Activated T-helper 2 cell treated with anti-CD3 and anti-CD28 coated beads, Interferon-gamma antibody, Interleukin-2, Interleukin-4, amounts not matched to agents 10 μg/mL and 5 μg/mL and 100 μg/mL, durations not matched to agents 14 hours and 24 hours and 36 hours (primary cell): ENCODE data around the gene SNX30. TPM values are rescaled to one million over a fixed set of nuclear protein-coding genes. Genes with fewer than 3 reads are reported as not detected.

Experiments used
- DNase-seq: peaks from one replicate; pipeline ENCODE4 v3.0.0; 2021; ENCODE audit warnings: low spot score
- H3K27ac Mint-ChIP-seq: one replicate; pipeline ENCODE4 v1.8.0; 2021; ENCODE audit warnings: mixed read lengths
- H3K27me3 Mint-ChIP-seq: one replicate; pipeline ENCODE4 v1.8.0; 2021; ENCODE audit warnings: low read depth, mixed read lengths
- H3K36me3 Mint-ChIP-seq: one replicate; pipeline ENCODE4 v1.8.0; 2021; ENCODE audit warnings: low read depth, mixed read lengths
- H3K4me1 Mint-ChIP-seq: one replicate; pipeline ENCODE4 v1.8.0; 2021; ENCODE audit warnings: low read depth, mixed read lengths
- H3K4me3 Mint-ChIP-seq: one replicate; pipeline ENCODE4 v1.8.0; 2021; ENCODE audit warnings: low read depth, mild to moderate bottlenecking, moderate library complexity, mixed read lengths
- H3K9me3 Mint-ChIP-seq: one replicate; pipeline ENCODE4 v1.8.0; 2021; ENCODE audit warnings: mixed read lengths
- intact Hi-C: fragments of 100-400 bp; cut with micrococcal nuclease; formaldehyde crosslinking; loops from one replicate; pipeline ENCODE4 v1.15.1; 2023
- total RNA-seq: library from RNA; stranded (reverse); gene quantifications from 2 replicates; pipeline ENCODE4 v1.2.3, GENCODE V29; 2022

Gene SNX30
- total RNA-seq, 1 donor from 2014 or later = 2.4 TPM

DNA sequence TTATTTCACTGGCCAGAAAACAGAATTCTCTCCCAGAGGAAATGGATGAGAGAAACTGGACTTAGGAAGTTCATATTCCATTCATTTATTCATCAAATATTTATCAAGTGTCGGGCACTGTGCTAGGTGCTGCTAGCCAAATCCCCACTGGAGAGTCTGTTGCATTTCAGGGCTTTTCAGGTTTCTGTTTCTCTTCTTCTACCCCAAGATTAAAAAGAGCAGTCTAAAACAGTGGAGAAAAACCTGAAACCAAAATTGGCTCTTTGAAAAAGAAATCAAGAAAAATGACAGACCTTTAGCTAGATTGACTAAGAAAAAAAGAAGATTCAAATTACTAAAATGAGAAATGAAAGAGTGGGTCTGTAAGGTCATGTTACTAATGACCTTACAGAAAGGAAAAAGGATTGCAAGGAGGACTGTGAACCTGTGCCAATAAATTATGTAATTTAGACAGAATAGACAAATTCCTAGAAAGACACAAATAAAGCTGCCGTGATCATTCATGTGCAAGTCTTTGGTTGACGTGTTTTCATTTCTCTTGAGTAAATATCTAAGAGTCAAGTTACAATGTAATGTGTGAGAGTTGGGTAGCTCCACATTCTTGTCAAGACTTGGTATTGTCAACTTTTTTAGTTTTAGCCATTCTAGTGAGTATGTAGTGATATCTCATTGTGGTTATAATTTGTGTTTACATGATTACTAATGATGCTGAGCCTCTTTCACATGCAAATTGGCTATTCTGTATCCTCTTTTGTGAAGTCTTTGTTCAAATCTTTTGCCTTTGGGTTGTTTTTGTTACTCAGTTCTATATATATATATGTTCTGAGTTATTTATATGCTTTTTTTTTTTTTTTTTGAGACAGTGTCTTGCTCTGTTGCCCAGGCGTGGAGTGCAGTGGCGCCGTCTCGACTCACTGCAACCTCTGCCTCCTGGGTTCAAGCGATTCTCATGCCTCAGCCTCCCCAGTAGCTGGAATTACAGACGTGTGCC is 23.7 kb downstream of the SNX30 start:
- Mint-ChIP-seq H3K4me1 (peaks cover 27% of the 10 kb centered on the region), H3K27me3 (peaks cover 24% of the 10 kb centered on the region), H3K36me3 (no peaks in the 10 kb centered on the region), H3K4me3 (no peak overlapping the region), H3K9me3 (no peaks in the 10 kb centered on the region), H3K27ac (no peak overlapping the region)
- intact Hi-C loops = no loop called here
- DNase-seq = no peak

DNA sequence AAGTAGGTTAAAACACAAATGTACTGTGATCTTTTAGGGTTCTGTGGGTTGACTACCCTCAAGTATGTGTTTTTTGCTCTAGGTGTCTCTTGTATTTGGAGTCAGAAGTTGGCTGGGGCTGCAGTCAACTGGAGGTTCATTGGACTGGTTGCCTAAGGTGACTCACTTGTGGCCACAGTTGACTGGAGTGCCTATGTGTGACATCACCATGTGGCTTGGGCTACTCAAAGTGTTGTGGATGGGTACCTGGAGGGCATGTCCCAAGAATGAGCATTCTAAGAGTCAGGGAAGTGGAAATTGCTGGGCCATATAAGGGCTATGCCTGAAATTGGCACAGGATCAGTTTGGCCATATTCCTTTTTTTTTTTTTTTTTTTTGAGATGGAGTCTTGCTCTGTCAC is 27.4 kb downstream of the SNX30 start:
- H3K27me3 Mint-ChIP-seq = peaks cover 23% of the 10 kb centered on the region
- no peak for DNase-seq
- H3K27ac Mint-ChIP-seq = no peak overlapping the region
- no peaks in the 10 kb centered on the region for H3K9me3 Mint-ChIP-seq
- intact Hi-C loops = no loop called here
- H3K4me1 Mint-ChIP-seq = peaks cover 16% of the 10 kb centered on the region
- no peak overlapping the region for H3K4me3 Mint-ChIP-seq
- no peaks in the 10 kb centered on the region for H3K36me3 Mint-ChIP-seq

DNA sequence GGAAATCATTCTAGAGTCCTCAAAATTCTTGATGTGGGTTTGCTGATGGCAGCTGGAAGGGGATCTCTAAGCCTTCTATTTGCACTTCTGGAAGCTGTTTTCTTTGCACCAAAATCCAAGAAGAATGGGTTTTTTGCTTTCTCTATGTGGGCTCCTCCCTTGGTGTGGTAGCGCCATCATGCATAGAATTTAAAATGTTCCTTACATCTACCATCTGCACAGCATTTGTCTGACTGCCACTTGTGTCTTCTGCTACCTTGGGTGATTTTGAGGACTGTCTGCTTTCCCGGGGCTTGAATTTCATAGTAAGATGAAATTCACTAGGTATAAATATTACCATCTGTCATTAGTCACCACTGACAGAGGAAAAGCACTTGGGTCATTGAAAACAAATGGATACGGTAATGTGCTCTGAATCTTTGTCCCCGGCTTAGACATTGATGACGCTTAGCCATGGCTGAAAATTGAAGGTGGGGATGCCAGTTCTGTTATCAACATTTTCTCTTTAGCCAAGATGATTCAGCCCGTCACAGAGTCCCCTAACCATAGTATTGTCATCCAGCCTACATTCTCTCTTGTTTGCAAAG is 30.0 kb downstream of the SNX30 start:
- no peak overlapping the region for H3K27ac Mint-ChIP-seq
- no peaks in the 10 kb centered on the region for H3K9me3 Mint-ChIP-seq
- DNase-seq = no peak
- no peaks in the 10 kb centered on the region for H3K36me3 Mint-ChIP-seq
- no peak overlapping the region for H3K4me3 Mint-ChIP-seq
- H3K27me3 Mint-ChIP-seq = peaks cover 17% of the 10 kb centered on the region
- H3K4me1 Mint-ChIP-seq = peaks cover 9% of the 10 kb centered on the region
- intact Hi-C loops = no loop called here

DNA sequence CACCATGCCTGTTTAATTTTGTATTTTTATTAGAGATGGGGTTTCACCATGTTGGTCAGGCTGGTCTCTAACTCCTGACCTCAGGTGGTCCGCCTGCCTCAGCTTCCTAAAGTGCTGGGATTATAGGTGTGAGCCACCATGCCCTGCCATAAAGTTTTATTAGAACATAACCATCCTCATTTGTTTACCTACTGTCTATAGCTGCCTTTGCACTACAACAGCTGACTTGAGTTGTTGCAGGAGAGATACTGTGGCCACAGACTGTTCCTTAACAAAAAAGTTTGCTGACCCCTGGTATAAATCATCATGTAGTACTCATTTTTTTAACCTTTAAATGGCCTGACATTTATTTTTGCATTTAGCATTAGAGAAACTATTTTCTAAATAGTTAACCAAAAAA is 31.7 kb downstream of the SNX30 start:
- intact Hi-C loops = no loop called here
- peaks cover 15% of the 10 kb centered on the region for H3K4me1 Mint-ChIP-seq

DNA sequence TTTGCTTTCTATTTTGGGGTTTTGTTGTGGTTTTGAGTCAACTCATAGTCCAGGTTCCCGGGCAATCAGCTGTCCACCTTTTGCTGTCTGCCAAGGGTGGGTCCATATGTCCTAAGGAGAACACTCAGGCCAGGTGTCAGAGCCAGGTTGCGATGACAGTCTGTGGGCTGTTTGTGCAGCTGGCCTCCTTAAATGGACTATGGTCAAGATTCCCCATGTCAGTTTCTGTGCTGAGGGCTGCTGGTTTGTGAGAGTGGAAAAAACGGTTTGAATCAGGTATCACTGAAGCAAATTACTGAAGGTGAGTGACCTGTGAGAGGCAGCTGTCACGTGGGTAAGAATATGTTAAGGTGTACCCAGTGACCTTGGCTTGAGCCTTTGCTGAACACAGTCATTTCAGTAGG is 33.0 kb downstream of the SNX30 start:
- Mint-ChIP-seq H3K36me3 (no peaks in the 10 kb centered on the region), H3K4me3 (no peak overlapping the region), H3K27me3 (peaks cover 9% of the 10 kb centered on the region), H3K27ac (no peak overlapping the region), H3K4me1 (peaks cover 12% of the 10 kb centered on the region), H3K9me3 (no peaks in the 10 kb centered on the region)
- no peak for DNase-seq
- intact Hi-C loops = no loop called here

More for the DNA sequence above, 31.7 kb downstream of the SNX30 start:
- Mint-ChIP-seq H3K4me3 (no peak overlapping the region), H3K36me3 (no peaks in the 10 kb centered on the region), H3K27ac (no peak overlapping the region), H3K27me3 (peaks cover 9% of the 10 kb centered on the region), H3K9me3 (no peaks in the 10 kb centered on the region)
- DNase-seq = no peak

DNA sequence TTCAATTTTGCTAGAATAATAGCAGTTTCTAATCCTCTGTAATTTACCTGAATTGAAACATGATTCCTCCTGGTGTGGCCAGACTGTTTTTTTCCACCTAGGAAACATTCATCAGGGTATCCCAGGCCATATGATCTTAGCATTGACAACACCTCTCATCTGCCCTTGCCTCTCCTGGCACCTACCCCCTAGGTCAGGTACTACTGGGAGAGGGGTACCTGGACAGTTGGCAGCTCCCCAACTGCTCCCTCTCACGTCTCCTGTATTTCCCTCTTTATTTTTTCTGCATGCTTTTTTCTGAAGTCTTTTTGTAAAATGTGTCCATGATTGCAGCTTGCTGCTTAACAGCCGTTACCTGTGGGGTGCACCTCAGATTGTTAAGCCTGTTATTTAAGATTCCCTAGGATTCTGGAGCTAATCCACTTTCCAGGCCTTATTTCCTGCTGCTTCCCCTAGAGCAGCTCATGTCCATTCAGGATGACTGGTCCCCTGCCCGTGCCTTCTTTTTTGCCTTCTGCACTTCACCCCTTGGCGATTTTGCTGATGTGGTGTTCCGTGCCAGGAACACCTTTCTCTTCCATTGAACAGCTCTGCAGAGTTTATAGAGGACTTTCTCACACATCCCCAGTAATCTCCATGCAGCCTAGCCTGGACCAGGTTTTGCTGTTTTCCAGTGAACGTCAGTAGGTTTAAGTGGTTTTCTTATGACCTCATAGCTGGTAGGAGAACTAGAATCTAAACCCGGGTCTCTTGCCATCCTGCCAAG is 33.6 kb downstream of the SNX30 start:
- no peaks in the 10 kb centered on the region for H3K36me3 Mint-ChIP-seq
- H3K4me3 Mint-ChIP-seq = no peak overlapping the region
- no peak for DNase-seq
- H3K27ac Mint-ChIP-seq = no peak overlapping the region
- peaks cover 9% of the 10 kb centered on the region for H3K27me3 Mint-ChIP-seq
- H3K4me1 Mint-ChIP-seq = peaks cover 12% of the 10 kb centered on the region
- H3K9me3 Mint-ChIP-seq = no peaks in the 10 kb centered on the region
- intact Hi-C loops = no loop called here

DNA sequence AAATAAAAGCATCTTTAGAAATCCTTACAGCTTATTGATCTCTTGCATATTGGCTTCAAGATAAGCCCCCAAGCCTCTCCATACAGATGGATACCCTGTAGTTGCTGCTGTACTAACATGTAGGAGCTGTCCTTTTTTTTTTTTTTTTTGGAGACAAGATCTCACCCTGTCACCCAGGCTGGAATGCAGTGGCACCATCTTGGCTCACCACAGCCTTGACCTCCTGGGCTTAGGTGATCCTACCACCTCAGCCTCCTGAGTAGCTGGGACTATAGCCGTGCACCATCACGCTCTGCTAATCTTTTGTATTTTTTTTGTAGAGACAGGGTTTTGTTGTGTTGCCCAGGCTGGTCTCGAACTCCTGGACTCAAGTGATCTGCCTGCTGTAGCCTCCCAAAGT is 35.4 kb downstream of the SNX30 start:
- intact Hi-C loops = no loop called here
- peaks cover 6% of the 10 kb centered on the region for H3K4me1 Mint-ChIP-seq
- no peak overlapping the region for H3K4me3 Mint-ChIP-seq

DNA sequence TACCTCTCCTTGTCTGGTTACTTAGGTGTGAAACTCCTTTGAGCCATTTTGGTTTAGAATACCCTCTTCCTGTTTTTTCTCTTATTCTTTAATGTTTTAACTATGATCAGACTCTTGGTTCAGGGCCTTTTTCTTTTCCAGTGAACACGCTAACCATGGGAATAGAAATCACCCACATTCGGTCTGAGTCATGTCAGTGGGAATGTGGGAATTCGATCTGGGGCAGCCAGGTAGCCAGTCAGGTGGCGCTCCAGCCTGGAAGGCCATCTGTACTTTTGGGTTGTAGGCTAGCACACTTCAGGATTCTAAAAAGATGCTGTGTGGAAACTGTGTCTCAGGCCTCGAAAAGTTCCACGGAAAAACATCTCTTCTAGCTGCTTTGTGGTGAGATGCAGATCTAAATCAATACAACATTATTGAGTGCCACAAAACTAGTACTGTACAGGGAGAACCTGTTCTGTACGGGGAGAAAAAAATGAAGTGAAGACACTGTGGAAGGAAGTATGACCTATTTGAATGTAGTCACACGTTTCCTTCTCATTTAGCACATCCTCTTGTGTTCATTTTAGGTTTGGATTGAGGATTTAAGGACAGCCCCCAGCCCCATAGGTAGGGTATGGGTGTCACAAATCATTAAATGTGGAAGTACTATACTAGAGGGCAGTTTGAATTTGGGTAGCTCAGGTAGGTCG is 36.4 kb downstream of the SNX30 start:
- peaks cover 6% of the 10 kb centered on the region for H3K4me1 Mint-ChIP-seq
- H3K36me3 Mint-ChIP-seq = no peaks in the 10 kb centered on the region
- peaks cover 2% of the 10 kb centered on the region for H3K27me3 Mint-ChIP-seq
- no peak for DNase-seq
- no peak overlapping the region for H3K27ac Mint-ChIP-seq
- intact Hi-C loops = no loop called here
- no peak overlapping the region for H3K4me3 Mint-ChIP-seq
- H3K9me3 Mint-ChIP-seq = no peaks in the 10 kb centered on the region

More for the DNA sequence above, 35.4 kb downstream of the SNX30 start:
- H3K9me3 Mint-ChIP-seq = no peaks in the 10 kb centered on the region
- no peak overlapping the region for H3K27ac Mint-ChIP-seq
- H3K36me3 Mint-ChIP-seq = no peaks in the 10 kb centered on the region
- no peak for DNase-seq
- peaks cover 2% of the 10 kb centered on the region for H3K27me3 Mint-ChIP-seq

DNA sequence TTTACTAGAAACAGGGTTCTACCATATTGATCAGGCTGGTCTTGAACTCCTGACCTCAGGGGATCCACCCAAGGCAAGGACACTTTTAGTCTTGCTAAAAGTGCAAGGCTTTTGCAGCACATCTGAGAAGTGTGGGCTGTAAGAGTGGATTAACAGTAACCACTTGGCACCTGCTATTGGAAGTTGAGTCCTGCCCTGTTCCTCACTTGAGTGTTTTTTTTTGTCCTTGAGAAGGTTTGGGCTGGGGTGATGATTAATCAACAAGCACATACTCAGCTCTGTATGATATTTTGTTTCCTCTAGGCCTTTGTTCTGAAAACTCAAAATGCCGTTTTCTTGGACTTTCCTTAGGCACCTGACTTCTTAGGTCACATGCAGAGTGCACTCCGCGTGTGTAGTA is 37.4 kb downstream of the SNX30 start:
- no peak overlapping the region for H3K4me3 Mint-ChIP-seq
- DNase-seq = no peak
- H3K4me1 Mint-ChIP-seq = peaks cover 8% of the 10 kb centered on the region
- H3K27me3 Mint-ChIP-seq = peaks cover 2% of the 10 kb centered on the region
- no peak overlapping the region for H3K27ac Mint-ChIP-seq
- no peaks in the 10 kb centered on the region for H3K36me3 Mint-ChIP-seq
- intact Hi-C loops = no loop called here
- no peaks in the 10 kb centered on the region for H3K9me3 Mint-ChIP-seq

DNA sequence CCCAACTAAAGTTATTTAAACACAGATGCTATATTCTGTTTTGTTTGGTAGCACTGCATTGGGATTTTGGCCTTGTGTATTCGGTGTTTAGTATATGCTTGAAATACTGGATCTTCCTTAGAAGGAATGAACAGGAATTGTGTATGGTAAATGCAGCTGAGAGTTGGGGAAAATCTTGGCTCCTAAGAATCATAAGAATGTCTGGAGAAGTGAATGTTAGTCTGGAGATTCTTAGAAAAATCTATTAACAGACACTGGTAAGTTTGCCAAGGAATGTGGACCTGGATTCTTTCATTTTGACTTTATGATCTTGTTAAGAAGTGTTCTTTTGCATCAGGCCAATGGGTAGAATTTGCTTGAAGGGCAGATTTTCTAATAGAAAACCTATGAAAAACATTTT is 38.9 kb downstream of the SNX30 start:
- H3K4me1 Mint-ChIP-seq = peaks cover 10% of the 10 kb centered on the region
- DNase-seq = no peak
- H3K4me3 Mint-ChIP-seq = no peak overlapping the region
- H3K9me3 Mint-ChIP-seq = no peaks in the 10 kb centered on the region
- peaks cover under 1% of the 10 kb centered on the region for H3K27me3 Mint-ChIP-seq
- H3K36me3 Mint-ChIP-seq = no peaks in the 10 kb centered on the region
- no peak overlapping the region for H3K27ac Mint-ChIP-seq
- intact Hi-C loops = no loop called here

DNA sequence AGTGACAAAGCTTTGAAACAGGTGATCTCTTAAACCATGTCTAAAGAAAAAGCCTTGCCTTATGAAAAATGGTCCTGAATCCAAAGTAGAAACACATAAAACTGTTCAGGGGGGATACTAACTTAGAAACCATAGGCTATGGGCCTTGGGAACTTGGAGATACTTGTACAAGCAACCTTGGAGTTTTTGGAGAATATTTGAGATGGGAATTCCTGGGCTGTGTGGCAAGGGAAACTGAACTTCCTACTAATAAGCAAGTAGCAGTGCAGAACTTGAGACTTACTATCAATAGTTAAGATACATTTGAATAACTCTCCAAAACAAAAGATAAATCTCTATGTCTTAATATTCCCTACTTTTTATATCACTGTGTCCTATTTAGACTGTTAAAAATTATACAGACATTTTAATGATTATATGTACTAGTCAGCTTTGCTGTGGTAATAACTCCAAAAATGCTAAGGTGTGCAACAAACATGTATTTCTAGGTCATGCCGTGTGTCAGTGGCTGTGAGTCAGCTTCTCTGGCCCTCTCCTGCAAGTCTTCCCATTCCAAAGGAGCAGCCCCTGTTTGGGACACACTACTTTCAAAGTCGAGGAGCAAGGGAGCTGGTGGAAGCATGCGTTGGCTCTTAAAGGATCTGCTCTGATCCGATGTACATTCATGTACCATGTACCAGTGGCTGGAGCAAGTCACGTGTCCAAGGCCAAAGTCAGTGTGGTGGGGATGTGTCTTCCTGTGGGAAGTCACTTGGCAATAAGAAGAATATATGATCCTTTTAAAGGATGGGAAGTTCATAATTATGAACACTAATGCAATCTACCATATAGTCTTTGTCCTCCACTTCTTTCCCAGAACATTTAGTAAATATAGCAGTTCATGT is 39.6 kb downstream of the SNX30 start:
- no peak for DNase-seq
- Mint-ChIP-seq H3K4me3 (no peak overlapping the region), H3K36me3 (no peaks in the 10 kb centered on the region), H3K27me3 (no peaks in the 10 kb centered on the region), H3K27ac (no peak overlapping the region), H3K4me1 (peaks cover 10% of the 10 kb centered on the region), H3K9me3 (no peaks in the 10 kb centered on the region)
- intact Hi-C loops = loop anchor here (5.0 kb wide), 2 partner anchors 303 to 698 kb away; partner anchors contain the start of gene KIAA1958
